DND-41 (cell line): ENCODE results near the gene CADPS.

Experiments used
- ATAC-seq: fragments of 200-7000 bp; cut with Tn5 transposase; 3 replicates; pipeline ENCODE4 v1.9.1; 2021; ENCODE audit warnings: low read depth; ENCODE audit not compliant: insufficient read depth
- DNase-seq: peaks from one replicate; pipeline ENCODE4 v3.0.0-alpha.2; 2020
- H2AFZ ChIP-seq: 2 replicates; pipeline ENCODE4 v1.6.0; 2012; ENCODE audit warnings: low read depth, low read length
- H3K27ac ChIP-seq: 2 replicates; pipeline ENCODE4 v1.5.1; 2012; ENCODE audit warnings: low read length, inconsistent platforms
- H3K27me3 ChIP-seq: fragments of 200-600 bp; sonication (generic); 2 replicates; pipeline ENCODE4 v1.6.0; 2012; ENCODE audit warnings: low read length, mild to moderate bottlenecking, inconsistent platforms; ENCODE audit not compliant: insufficient read depth, poor library complexity
- H3K36me3 ChIP-seq: 2 replicates; pipeline ENCODE4 v1.5.1; 2012; ENCODE audit warnings: low read length, inconsistent platforms; ENCODE audit not compliant: insufficient read depth
- H3K4me1 ChIP-seq: 2 replicates; pipeline ENCODE4 v1.5.1; 2012; ENCODE audit warnings: mild to moderate bottlenecking, low read length; ENCODE audit not compliant: insufficient read depth
- H3K4me2 ChIP-seq: 2 replicates; pipeline ENCODE4 v1.6.0; 2012; ENCODE audit warnings: mild to moderate bottlenecking, moderate library complexity, low read length, inconsistent platforms; ENCODE audit not compliant: insufficient read depth
- H3K4me3 ChIP-seq, 2 experiments: fragments of 200-600 bp in 1 of 2; shearing (Covaris generic) in 1 of 2; 2 replicates each; pipeline ENCODE4 v1.5.1; 2012 to 2016; ENCODE audit warnings: inconsistent platforms in 2 of 2, low read length in 2 of 2, mild to moderate bottlenecking in 2 of 2, low read depth in 1 of 2, moderate library complexity in 1 of 2
- H3K79me2 ChIP-seq: 2 replicates; pipeline ENCODE4 v1.6.0; 2012; ENCODE audit warnings: low read length, inconsistent platforms; ENCODE audit not compliant: insufficient read depth
- H3K9ac ChIP-seq: 2 replicates; pipeline ENCODE4 v1.6.0; 2012; ENCODE audit warnings: low read depth, mild to moderate bottlenecking, inconsistent platforms, low read length, moderate library complexity
- H3K9me3 ChIP-seq: 2 replicates; pipeline ENCODE4 v1.5.1; 2012; ENCODE audit warnings: low read length, moderate library complexity, mild to moderate bottlenecking, inconsistent platforms; ENCODE audit not compliant: insufficient read depth, severe bottlenecking
- H4K20me1 ChIP-seq: 2 replicates; pipeline ENCODE4 v1.6.0; 2012; ENCODE audit warnings: low read length; ENCODE audit not compliant: insufficient read depth
- CTCF ChIP-seq: IDR thresholded peaks from 2 replicates; pipeline ENCODE4 v1.5.1; 2012; ENCODE audit warnings: borderline replicate concordance, low read length, moderate library complexity, mild to moderate bottlenecking; ENCODE audit not compliant: poor library complexity, severe bottlenecking; ENCODE audit errors: extremely low read depth
- EZH2 ChIP-seq: IDR thresholded peaks from 3 replicates; pipeline ENCODE4 v1.6.1; 2012; ENCODE audit warnings: borderline replicate concordance, low read depth, mild to moderate bottlenecking, moderate library complexity, low read length, inconsistent platforms; ENCODE audit not compliant: severe bottlenecking

Gene CADPS

DNA sequence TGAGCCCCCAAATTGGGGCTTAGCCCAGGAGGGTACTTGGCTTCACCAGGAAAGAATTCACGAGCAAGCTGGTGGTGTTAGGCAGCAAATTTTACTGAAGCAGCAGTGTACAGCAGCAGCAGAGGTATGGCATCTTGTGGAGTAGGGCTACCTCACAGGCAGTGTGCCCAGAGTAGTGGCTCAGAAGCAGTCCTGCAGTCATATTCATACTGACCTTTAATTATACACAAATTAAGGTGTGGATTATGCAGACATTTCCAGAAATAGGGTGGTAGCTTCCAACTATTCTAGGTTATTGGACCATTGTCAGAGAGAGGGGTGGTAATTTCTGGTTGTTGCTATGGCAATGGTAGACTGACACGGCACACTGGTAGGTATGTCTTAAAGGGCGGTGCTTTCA is 20.7 kb upstream of the CADPS start:
- Histone ChIP-seq H3K27ac (no peak overlapping the region), H2AFZ (no peak overlapping the region), H3K9me3 (no peaks in the 10 kb centered on the region), H3K4me2 (no peak overlapping the region), H3K27me3 (no peaks in the 10 kb centered on the region), H3K4me1 (no peaks in the 10 kb centered on the region), H3K4me3 (no peak overlapping the region), H3K36me3 (no peaks in the 10 kb centered on the region), H3K9ac (no peak overlapping the region), H4K20me1 (no peaks in the 10 kb centered on the region), H3K79me2 (no peaks in the 10 kb centered on the region)
- ATAC-seq (no peak), DNase-seq (no peak)
- TF ChIP-seq CTCF (no peak), EZH2 (no peak)

- H3K4me1 ChIP-seq = no peaks in the 10 kb centered on the region
- no peaks in the 10 kb centered on the region for H3K79me2 ChIP-seq
- TF ChIP-seq CTCF = no peak
- TF ChIP-seq EZH2 = no peak
- no peak overlapping the region for H3K4me2 ChIP-seq
- no peak overlapping the region for H3K27ac ChIP-seq
- no peak overlapping the region for H2AFZ ChIP-seq
- ATAC-seq (no peak), DNase-seq (no peak)
- no peak overlapping the region for H3K4me3 ChIP-seq
- H3K9me3 ChIP-seq = no peaks in the 10 kb centered on the region
- H3K27me3 ChIP-seq = no peaks in the 10 kb centered on the region
- H3K36me3 ChIP-seq = no peaks in the 10 kb centered on the region
- H3K9ac ChIP-seq = no peak overlapping the region
- no peaks in the 10 kb centered on the region for H4K20me1 ChIP-seq
These were observed 17.7 kb upstream of the CADPS start for GRCh38 chr3:62892951-62893350.

DNA sequence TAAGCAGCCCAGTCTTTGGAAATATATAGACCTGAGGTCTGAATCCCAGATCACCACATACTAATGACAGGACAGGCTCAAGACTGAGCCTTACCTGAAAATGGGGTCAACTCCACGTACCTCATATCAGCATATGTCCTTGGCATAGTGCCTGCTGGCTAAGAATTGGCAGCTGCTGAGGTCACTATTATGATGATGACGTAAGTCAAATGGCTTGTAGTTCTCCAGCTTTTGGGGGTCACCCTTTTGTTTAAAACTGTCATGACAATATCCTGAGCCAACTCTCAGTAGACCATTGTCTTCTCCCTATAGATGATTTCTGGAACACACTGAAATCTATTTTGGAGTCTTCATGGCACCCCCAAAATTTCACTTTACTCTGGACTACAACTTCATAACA is 16.8 kb upstream of the CADPS start:
- Histone ChIP-seq H3K36me3 (no peaks in the 10 kb centered on the region), H3K79me2 (no peaks in the 10 kb centered on the region), H3K4me2 (no peak overlapping the region), H3K9me3 (no peaks in the 10 kb centered on the region), H3K4me3 (no peak overlapping the region), H3K9ac (no peak overlapping the region), H2AFZ (no peak overlapping the region), H3K4me1 (no peaks in the 10 kb centered on the region), H3K27ac (no peak overlapping the region), H4K20me1 (no peaks in the 10 kb centered on the region), H3K27me3 (no peaks in the 10 kb centered on the region)
- ATAC-seq = no peak
- no peak for DNase-seq
- no peak for TF ChIP-seq CTCF
- TF ChIP-seq EZH2 = no peak

GRCh38 chr3:62888778-62889177 is 13.6 kb upstream of the CADPS start:
- Histone ChIP-seq H2AFZ (no peak overlapping the region), H3K4me3 (no peak overlapping the region), H3K36me3 (no peaks in the 10 kb centered on the region), H4K20me1 (no peaks in the 10 kb centered on the region), H3K9ac (no peak overlapping the region), H3K27ac (no peak overlapping the region), H3K9me3 (no peaks in the 10 kb centered on the region), H3K4me2 (no peak overlapping the region), H3K79me2 (no peaks in the 10 kb centered on the region), H3K27me3 (no peaks in the 10 kb centered on the region), H3K4me1 (no peaks in the 10 kb centered on the region)
- TF ChIP-seq EZH2 (no peak), CTCF (no peak)
- ATAC-seq = no peak
- no peak for DNase-seq
